ENCODE results near the gene RPL36A. TPM values are rescaled to one million over a fixed set of nuclear protein-coding genes. Genes with fewer than 3 reads are reported as not detected.

RPL36A gene
- total and polyA plus RNA-seq, 10 of the 15 experiments (the other 5 are each of a cell fraction or from before 2014, with no cell fraction given) = 425 to 4,528 (median 3,270) TPM

DNA sequence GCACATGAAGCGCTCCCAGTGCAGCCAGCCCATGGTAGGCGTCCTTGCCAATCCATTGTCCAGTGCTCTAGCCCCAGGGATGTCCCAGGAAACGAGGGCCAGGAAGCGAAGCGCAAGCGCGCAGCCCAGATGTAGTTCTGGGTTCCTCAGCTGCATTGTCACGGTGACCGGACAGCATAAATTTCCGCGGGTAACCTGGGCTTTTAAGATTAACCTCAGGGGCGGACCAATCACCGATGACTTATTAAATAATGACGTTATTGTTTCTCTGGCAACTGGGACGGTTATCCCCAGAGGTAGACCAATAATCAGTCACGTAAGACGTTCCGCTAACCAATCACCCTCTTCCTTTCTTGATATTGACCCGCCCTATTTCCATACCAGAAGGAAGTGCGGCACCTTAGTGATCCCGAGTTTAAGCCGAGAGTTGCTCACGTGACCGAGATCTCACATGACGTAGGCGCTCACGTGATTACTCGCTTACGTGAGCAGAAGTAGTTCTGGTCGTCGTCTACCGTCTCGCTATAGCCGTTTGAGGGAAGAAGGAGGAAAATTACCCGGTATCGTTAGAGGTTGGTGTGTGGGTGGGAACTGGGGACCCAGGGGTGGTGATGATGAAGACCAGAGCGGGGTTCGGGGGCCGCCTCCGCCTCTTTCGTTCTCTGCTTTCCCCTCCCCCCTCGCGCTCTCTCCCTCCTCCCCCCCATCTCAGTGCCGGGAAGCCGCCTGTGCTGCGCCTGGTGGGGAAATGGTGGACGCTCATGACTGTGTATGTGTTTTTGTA is 17.1 kb downstream of the RPL36A start, which contains the start of the genes GLA and HNRNPH2 (continued):
- no peak for TF ChIP-seq ZBTB33 (IDR thresholded peaks at IDR 0.05)
- peak; percentile 65 for TF ChIP-seq FOS (IDR thresholded peaks at IDR 0.05; ENCODE audit: borderline replicate concordance, extremely low read depth, insufficient read length)
- TF ChIP-seq EP300 (IDR thresholded peaks at IDR 0.05; ENCODE audit: borderline replicate concordance in 1 of 2, control insufficient read depth in 1 of 2, low read depth in 2 of 2, low read length in 2 of 2) = peak; percentile 41 to 70; a peak in 3 of 4 replicates
- TF ChIP-seq HDAC6 (IDR thresholded peaks at IDR 0.05; ENCODE audit: unreplicated experiment) = no peak
- peak; percentile 74 for TF ChIP-seq NFYB (IDR thresholded peaks at IDR 0.05; ENCODE audit: insufficient read depth, low read depth, low read length)
- peak; percentile 90 for TF ChIP-seq CREM (IDR thresholded peaks at IDR 0.05; ENCODE audit: low read depth)
- peak; percentile 75 for TF ChIP-seq MLLT1 (IDR thresholded peaks at IDR 0.05)
- TF ChIP-seq FOXM1 (IDR thresholded peaks at IDR 0.05; ENCODE audit: low read depth, low read length) = no peak
- TF ChIP-seq SP1 (IDR thresholded peaks at IDR 0.05; ENCODE audit: low read depth, low read length) = peak; percentile 72
- peak; percentile 96 for TF ChIP-seq CREB1 (IDR thresholded peaks at IDR 0.05; ENCODE audit: low read depth)
- no peak for TF ChIP-seq CTCF (IDR thresholded peaks at IDR 0.05 in 2 of 3, conservative IDR thresholded peaks at IDR 0.05 in 1 of 3; ENCODE audit: control insufficient read depth in 2 of 3, extremely low read depth in 1 of 3, insufficient read depth in 1 of 3, low read depth in 3 of 3, low read length in 3 of 3)
- TF ChIP-seq TARDBP (IDR thresholded peaks at IDR 0.05; ENCODE audit: borderline replicate concordance) = no peak
- TF ChIP-seq CBX3 (IDR thresholded peaks at IDR 0.05; ENCODE audit: borderline replicate concordance, low read depth) = no peak
- 0 out of 2 replicates have a peak, but pooled peaks have one; percentile 14 for TF ChIP-seq BRCA1 (IDR thresholded peaks at IDR 0.05; ENCODE audit: low read depth, low read length)
- TF ChIP-seq, protein P1, sequence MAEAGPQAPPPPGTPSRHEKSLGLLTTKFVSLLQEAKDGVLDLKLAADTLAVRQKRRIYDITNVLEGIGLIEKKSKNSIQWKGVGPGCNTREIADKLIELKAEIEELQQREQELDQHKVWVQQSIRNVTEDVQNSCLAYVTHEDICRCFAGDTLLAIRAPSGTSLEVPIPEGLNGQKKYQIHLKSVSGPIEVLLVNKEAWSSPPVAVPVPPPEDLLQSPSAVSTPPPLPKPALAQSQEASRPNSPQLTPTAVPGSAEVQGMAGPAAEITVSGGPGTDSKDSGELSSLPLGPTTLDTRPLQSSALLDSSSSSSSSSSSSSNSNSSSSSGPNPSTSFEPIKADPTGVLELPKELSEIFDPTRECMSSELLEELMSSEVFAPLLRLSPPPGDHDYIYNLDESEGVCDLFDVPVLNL (IDR thresholded peaks at IDR 0.05; ENCODE audit: low read depth, low read length) = no peak
- no peak for TF ChIP-seq ZNF274 (IDR thresholded peaks at IDR 0.05; ENCODE audit: insufficient read depth, insufficient read length)
- TF ChIP-seq SIX5 (IDR thresholded peaks at IDR 0.05; ENCODE audit: low read depth, low read length, severe bottlenecking) = no peak
- TF ChIP-seq NR2C2 (IDR thresholded peaks at IDR 0.05; ENCODE audit: borderline replicate concordance, control insufficient read depth, insufficient read length, low read depth) = no peak
- TF ChIP-seq, protein P2, sequence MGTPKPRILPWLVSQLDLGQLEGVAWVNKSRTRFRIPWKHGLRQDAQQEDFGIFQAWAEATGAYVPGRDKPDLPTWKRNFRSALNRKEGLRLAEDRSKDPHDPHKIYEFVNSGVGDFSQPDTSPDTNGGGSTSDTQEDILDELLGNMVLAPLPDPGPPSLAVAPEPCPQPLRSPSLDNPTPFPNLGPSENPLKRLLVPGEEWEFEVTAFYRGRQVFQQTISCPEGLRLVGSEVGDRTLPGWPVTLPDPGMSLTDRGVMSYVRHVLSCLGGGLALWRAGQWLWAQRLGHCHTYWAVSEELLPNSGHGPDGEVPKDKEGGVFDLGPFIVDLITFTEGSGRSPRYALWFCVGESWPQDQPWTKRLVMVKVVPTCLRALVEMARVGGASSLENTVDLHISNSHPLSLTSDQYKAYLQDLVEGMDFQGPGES (IDR thresholded peaks at IDR 0.05) = peak; percentile 31; the same call in 1 of the 2 replicates
- TF ChIP-seq SUZ12 (IDR thresholded peaks at IDR 0.05; ENCODE audit: unreplicated experiment) = no peak

All from GM12878 (cell line).